CD4-positive, alpha-beta T cell treated with Interleukin-4 for 1 hour (primary cell): ENCODE results near the gene OPHN1.
"Not testable (repeated sequence)": the region's sequence is repeated elsewhere in the genome, so short reads cannot be mapped to it uniquely, and the experiment has no call there.

ENCODE experiments used
- DNase-seq, 2 donors: peaks; one replicate each; pipeline ENCODE4 v3.0.0-alpha.2; 2020 to 2022

The OPHN1 gene

GRCh38 chrX:68354879-68355628 lies 78.2 kb downstream of the OPHN1 start:
- DNase-seq: no peak

DNA sequence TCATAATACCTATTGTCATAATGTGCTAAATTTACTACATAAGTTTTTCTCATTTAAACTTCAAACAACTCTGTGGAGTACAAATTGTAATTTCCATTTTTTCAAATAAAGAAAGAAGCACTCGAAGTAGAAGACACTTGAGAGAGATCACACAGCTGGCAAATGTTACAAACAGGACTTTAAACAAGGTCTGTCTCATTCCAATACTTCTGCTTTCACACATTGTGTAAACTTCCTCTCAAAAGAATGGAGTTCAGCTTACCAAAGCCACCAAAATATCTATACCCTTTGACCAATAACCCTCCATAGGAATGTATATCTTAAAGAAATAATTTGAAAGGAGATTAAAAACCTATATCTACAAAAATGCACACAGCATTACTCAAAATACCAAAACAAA lies 88.3 kb downstream of the OPHN1 start:
- no peak for DNase-seq

DNA sequence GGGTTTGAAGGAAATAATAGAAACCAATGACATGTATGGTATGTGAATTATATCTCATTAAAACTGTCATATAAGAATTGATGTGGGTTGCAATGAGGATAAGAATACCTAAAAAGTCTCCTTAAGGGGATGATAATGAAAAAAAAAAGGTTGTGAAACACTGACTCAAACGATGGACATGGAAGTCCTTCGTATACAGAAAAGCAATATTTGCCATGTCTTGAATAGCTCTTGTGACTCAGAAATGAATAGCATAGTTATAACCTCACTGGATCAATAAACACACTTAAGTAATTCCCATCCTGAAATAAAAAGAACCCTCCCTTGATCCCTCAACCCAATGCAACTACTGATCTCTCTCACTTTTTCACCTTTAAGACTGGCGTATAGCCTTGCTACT lies 89.7 kb downstream of the OPHN1 start:
- no peak for DNase-seq

GRCh38 chrX:68332201-68332731 lies 101.0 kb downstream of the OPHN1 start:
- DNase-seq: no peak

DNA sequence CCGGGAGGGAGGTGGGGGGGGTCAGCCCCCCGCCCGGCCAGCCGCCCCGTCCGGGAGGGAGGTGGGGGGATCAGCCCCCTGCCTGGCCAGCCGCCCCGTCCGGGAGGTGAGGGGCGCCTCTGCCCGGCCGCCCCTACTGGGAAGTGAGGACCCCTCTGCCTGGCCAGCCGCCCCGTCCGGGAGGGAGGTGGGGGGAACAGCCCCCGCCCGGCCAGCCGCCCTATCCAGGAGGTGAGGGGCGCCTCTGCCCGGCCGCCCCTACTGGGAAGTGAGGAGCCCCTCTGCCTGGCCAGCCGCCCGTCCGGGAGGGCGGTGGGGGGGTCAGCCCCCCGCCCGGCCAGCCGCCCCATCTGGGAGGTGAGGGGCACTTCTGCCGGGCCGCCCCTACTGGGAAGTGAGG lies 106.5 kb downstream of the OPHN1 start:
- DNase-seq: not testable (repeated sequence)

GRCh38 chrX:68307769-68308168 lies 125.5 kb downstream of the OPHN1 start:
- DNase-seq: no peak

DNA sequence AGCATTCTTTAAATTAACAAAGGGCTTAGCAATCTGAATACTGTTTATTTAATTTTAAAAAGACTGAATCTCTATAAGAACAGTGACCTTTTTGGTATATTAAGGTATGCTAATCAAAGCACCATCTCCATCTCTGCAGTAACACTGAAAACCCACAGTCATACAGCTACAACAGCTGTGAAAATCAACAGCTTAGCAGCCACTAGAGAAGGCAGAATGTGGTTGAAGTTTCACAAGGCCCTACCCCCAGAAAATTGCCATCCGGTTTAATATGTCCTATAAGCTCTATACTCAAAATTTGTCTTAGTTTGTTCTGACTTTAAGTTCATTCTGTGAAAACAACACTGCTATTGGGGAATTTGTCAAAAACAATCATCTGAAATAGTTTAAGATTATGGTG lies 128.7 kb downstream of the OPHN1 start:
- no peak for DNase-seq

DNA sequence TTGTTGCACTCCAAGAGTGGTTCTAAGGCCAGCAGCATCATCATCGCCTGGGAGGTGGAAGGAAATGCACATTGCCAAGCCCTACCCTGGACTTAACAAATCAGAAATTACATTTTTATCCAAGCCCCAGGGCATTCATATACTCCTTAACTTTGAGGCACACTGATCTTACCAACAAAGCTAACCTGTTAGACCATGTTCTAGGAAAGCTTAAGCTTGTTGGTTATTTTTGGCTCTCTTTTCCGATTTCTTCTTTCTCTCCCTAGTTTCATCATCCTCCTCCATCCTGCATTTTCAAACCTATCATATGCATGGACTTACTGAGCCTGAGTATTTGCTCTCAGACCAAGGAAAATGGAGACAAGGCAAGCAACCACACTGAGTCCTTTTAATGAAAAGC lies 133.4 kb downstream of the OPHN1 start:
- DNase-seq: no peak

GRCh38 chrX:68292471-68292870 lies 140.8 kb downstream of the OPHN1 start:
- no peak for DNase-seq

- DNase-seq: no peak
Measured at GRCh38 chrX:68288127-68288526, 145.2 kb downstream of the OPHN1 start.

GRCh38 chrX:68287419-68287818 lies 145.9 kb downstream of the OPHN1 start:
- no peak for DNase-seq

GRCh38 chrX:68286980-68287379 lies 146.3 kb downstream of the OPHN1 start:
- DNase-seq: no peak

DNA sequence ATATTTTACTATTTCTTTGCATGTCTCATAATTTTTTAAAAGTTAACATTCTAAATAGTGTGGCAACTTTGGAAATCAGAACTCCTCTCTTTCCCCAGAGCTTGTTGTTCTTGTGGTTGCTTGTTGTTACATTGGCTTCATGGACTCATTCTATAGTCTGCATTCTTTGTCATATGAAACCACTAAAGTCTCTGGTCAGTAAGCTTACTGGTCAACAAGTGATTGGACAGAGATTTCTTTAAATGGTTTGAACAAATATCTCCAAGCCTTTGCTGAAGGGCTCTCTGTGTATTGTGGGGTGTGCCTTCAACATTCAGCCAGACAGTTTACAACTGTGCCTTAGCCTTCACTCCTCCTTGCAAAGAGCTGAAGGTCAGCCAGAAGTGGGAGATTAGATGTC lies 147.2 kb downstream of the OPHN1 start:
- no peak for DNase-seq

GRCh38 chrX:68284281-68284904 lies 148.9 kb downstream of the OPHN1 start:
- DNase-seq: no peak

GRCh38 chrX:68273887-68274286 lies 159.4 kb downstream of the OPHN1 start:
- no peak for DNase-seq

GRCh38 chrX:68264793-68265192 lies 168.5 kb downstream of the OPHN1 start:
- not testable (repeated sequence) for DNase-seq

DNA sequence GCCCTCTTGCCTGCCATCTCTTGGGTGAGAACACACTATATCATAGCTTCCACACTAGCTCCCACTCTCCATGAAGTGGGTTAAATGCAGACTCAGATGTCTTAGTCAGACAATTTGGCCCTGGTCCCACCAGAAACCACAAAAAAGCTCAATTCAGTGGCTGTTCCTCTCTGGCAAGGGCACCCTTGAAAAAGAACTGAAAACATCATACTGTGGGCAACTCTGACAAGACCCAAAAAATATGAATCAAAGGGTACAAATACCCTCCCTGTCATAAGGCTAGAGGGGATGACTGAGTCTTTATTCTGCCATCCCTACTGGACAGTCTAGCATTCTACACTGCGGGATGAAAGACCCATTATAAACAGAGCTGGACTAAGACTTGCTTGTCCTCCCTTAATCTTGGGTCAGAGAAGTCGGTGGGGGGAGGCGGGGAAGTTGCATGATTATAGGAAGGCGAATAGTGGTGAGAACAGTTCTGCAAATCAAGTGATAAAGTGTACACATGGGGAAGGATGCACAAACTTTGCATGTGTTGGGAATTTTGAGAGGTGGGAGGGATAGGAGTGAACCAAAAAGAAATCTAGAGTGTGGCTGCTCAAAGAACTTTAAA lies 172.1 kb downstream of the OPHN1 start:
- DNase-seq: no peak

- DNase-seq: no peak
Measured at GRCh38 chrX:68256990-68257389, 176.3 kb downstream of the OPHN1 start.

DNA sequence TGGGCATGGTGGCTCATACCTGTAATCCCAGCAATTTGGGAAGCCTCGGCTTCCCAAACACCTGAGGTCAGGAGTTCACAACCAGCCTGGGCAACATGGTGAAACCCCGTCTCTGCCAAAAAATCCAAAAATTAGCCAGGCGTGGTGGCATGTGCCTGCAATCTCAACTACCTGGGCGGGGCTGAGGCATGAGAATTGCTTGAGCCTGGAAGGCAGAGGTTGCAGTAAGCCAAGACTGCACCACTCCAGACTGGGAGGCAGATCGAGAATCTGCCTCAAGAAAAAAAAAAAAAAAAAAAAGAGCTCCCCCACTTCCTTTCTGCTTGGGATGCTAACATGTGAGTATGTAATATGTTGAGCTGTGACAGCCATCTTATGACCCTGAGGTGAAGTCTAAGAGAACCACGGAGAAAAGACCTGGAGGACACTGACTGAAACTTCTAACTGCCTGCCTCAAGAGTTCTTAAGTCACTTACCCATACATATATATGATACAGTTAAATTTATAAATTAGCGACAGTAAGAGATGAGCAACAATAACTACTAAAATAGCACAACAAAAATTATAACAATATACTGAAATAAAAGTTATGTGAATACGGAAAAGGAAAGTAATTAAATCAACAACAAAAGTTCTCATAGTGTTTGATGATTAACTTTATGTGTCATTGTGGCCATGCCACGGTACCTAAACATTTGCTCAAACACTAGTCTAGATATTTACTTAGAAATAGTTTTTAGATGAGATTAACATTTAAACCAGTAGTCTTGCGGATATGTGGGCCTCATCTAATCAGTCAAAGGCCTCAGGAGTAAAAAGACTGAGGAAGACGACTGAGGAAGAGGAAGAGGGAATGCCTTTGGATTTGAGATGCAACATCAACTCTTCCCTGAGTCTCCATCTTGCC lies 178.3 kb downstream of the OPHN1 start:
- no peak for DNase-seq

DNA sequence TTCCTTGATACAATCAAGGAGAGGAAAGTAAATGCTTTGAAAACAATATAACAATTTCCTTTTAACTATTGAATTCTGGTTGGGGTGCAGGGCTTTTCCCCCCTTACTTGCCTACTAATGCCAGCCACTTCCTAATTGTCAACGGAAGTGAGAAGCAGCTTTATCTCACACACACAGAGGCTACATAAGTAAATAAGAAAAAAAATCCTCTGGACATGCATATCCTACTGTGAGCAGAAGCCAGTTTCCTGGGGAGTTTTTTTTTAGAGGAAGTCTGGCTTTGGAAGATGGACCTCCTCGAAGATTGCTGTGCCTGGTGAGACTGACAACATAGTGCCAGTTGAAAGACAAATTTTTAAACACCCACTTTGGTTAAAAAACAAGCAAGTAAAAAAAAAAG lies 180.6 kb downstream of the OPHN1 start:
- no peak for DNase-seq

DNA sequence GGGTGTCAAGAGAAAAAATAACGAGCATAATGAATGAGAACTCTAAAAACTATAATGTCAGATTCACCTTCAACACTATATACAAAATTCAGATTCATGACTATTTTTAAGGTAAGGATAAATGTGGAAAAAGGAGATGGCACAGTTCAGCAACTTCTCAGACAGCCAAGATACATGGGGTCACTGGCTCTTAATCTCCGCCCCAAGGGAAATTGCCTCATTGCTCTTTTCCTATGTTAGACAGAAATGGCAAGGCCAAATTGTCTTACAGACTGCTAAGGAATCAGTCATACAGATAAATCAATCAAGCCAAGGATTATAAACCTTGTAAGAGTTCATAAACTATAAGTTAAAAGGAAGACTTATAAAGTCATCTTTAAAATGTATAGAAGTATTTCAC lies 183.4 kb downstream of the OPHN1 start:
- DNase-seq: no peak

GRCh38 chrX:68249401-68249831 lies 183.9 kb downstream of the OPHN1 start:
- no peak for DNase-seq

GRCh38 chrX:68238568-68238967 lies 194.7 kb downstream of the OPHN1 start:
- no peak for DNase-seq
